Keratinocyte (primary cell): ENCODE results near the gene OGT. TPM values are rescaled to one million over a fixed set of nuclear protein-coding genes. Genes with fewer than 3 reads are reported as not detected.
"Not testable (repeated sequence)": the region's sequence is repeated elsewhere in the genome, so short reads cannot be mapped to it uniquely, and the experiment has no call there.

Experiments
- DNase-seq: peaks from one replicate; pipeline ENCODE4 v3.0.0-alpha.2; 2011; ENCODE audit warnings: low read depth, missing footprints, low spot score
- FAIRE-seq: peaks from 2 replicates; lab custom pipeline; 2011; peaks lifted over from hg19 to GRCh38; lab: Jason Lieb, UNC
- H2AFZ ChIP-seq: 2 replicates; pipeline ENCODE4 v1.6.0; 2012; ENCODE audit warnings: low read length, control low read depth, inconsistent platforms; ENCODE audit not compliant: control insufficient read depth
- H3K27ac ChIP-seq: 2 replicates; pipeline ENCODE4 v1.5.1; 2011; ENCODE audit warnings: low read length; ENCODE audit not compliant: control insufficient read depth, insufficient read depth
- H3K27me3 ChIP-seq: 3 replicates; pipeline ENCODE4 v1.6.0; 2011; ENCODE audit warnings: low read length; ENCODE audit not compliant: control insufficient read depth, insufficient read depth; ENCODE audit errors: extremely low read depth
- H3K36me3 ChIP-seq, 2 experiments: 2 replicates in 1 of 2; 3 replicates in 1 of 2; pipeline ENCODE4 v1.5.1; 2011; ENCODE audit warnings: low read length in 2 of 2, mild to moderate bottlenecking in 1 of 2; ENCODE audit not compliant: control insufficient read depth in 2 of 2, insufficient read depth in 2 of 2; ENCODE audit errors: extremely low read depth in 1 of 2
- H3K4me1 ChIP-seq: 3 replicates; pipeline ENCODE4 v1.5.1; 2011; ENCODE audit warnings: low read length; ENCODE audit not compliant: control insufficient read depth, insufficient read depth; ENCODE audit errors: extremely low read depth
- H3K4me2 ChIP-seq: 3 replicates; pipeline ENCODE4 v1.6.0; 2011; ENCODE audit warnings: low read depth, low read length; ENCODE audit not compliant: control insufficient read depth, insufficient read depth; ENCODE audit errors: extremely low read depth
- H3K4me3 ChIP-seq, 3 experiments: fragments of 200-600 bp in 1 of 3; sonication (generic) in 1 of 3; 2 replicates in 2 of 3; 3 replicates in 1 of 3; pipeline ENCODE4 v1.5.1; 2011 to 2016; ENCODE audit warnings: low read length in 3 of 3, mild to moderate bottlenecking in 3 of 3, control low read depth in 2 of 3, inconsistent platforms in 1 of 3, low read depth in 1 of 3, mixed read lengths in 1 of 3, mixed run types in 1 of 3, moderate library complexity in 1 of 3; ENCODE audit not compliant: control insufficient read depth in 2 of 3, insufficient read depth in 2 of 3; ENCODE audit errors: extremely low read depth in 1 of 3
- H3K79me2 ChIP-seq: 2 replicates; pipeline ENCODE4 v1.6.0; 2012; ENCODE audit warnings: low read length; ENCODE audit not compliant: control insufficient read depth, insufficient read depth
- H3K9ac ChIP-seq: 3 replicates; pipeline ENCODE4 v1.6.0; 2011; ENCODE audit warnings: low read length; ENCODE audit not compliant: control insufficient read depth, insufficient read depth; ENCODE audit errors: extremely low read depth
- H3K9me1 ChIP-seq: 3 replicates; pipeline ENCODE4 v1.6.0; 2011; ENCODE audit warnings: low read length; ENCODE audit not compliant: control insufficient read depth, insufficient read depth; ENCODE audit errors: extremely low read depth
- H3K9me3 ChIP-seq: 2 replicates; pipeline ENCODE4 v1.5.1; 2012; ENCODE audit warnings: low read depth, low read length; ENCODE audit not compliant: control insufficient read depth
- H4K20me1 ChIP-seq: 3 replicates; pipeline ENCODE4 v1.6.0; 2011; ENCODE audit warnings: low read length; ENCODE audit not compliant: control insufficient read depth, insufficient read depth; ENCODE audit errors: extremely low read depth
- EZH2 ChIP-seq: IDR thresholded peaks from one replicate; pipeline ENCODE4 v1.6.1; 2012; ENCODE audit warnings: inconsistent platforms, mild to moderate bottlenecking, low read length, moderate library complexity
- dilution Hi-C: fragments of 300-500 bp; cut with MboI; formaldehyde crosslinking; loops from one replicate; pipeline ENCODE4 v1.7.0; 2020; ENCODE audit warnings: low sequenced_read_pairs; ENCODE audit not compliant: extremely low pct_ligation_motif_present
- polyA plus RNA-seq, 5 experiments: library from polyadenylated mRNA; depleted of rRNA in 3 of 5; stranded (reverse) in 3 of 5; stranded (forward) in 1 of 5; unstranded in 1 of 5; fragments of >200 nt; gene quantifications; 1 replicate in 1 of 5; 2 replicates in 3 of 5; 3 replicates in 1 of 5; pipeline versions ENCODE4 v1.2.1 to v1.2.3, GENCODE V29; 2011 to 2012; ENCODE audit warnings: missing spikeins in 2 of 5, low read depth in 1 of 5, low replicate concordance in 1 of 5
- TF ChIP-seq, protein P1 (sequence below), 3 experiments: IDR thresholded peaks in 1 of 3; conservative IDR thresholded peaks in 1 of 3; optimal IDR thresholded peaks in 1 of 3; 2 replicates in 2 of 3; 3 replicates in 1 of 3; pipeline versions ENCODE3 to v1.5.1; 2011; ENCODE audit warnings: low read length in 3 of 3, mild to moderate bottlenecking in 3 of 3, moderate library complexity in 2 of 3, control low read depth in 1 of 3, inconsistent platforms in 1 of 3; ENCODE audit not compliant: insufficient read depth in 2 of 3; ENCODE audit errors: extremely low read depth in 1 of 3

The OGT gene
- polyA plus RNA-seq, 1 donor (not counting 4 experiments of a cell fraction or from before 2014, with no cell fraction given): 136 TPM

DNA sequence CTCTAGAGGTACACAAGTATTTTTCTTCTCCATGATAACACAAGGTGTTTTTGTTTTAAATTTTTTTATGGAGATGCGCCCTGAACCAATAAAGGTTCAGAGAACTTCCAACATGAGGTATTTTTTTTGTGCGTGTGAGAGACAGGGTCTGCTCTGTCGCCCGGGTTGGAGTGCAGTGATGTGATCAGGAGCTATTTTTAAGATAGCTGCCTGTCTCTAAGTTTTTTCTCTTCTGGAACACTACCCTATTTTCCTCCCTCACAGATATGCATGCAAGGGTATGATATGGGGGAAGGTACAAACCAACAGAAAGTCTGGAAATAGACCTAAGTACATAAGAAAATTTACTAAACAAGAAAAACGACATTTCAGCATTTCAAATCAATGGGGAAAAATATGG is 48.3 kb downstream of the OGT start:
- no peak for DNase-seq
- Histone ChIP-seq H3K36me3 (peaks cover 0 to 1% of the 10 kb centered on the region in 2 experiments), H3K4me1 (no peaks in the 10 kb centered on the region), H3K27ac (no peak overlapping the region), H3K9me3 (no peaks in the 10 kb centered on the region), H3K4me2 (no peak overlapping the region), H3K4me3 (no peak overlapping the region), H2AFZ (no peak overlapping the region), H4K20me1 (no peaks in the 10 kb centered on the region), H3K9ac (no peak overlapping the region), H3K27me3 (no peaks in the 10 kb centered on the region), H3K9me1 (no peaks in the 10 kb centered on the region), H3K79me2 (no peaks in the 10 kb centered on the region)
- no peak for FAIRE-seq
- TF ChIP-seq, protein P1, sequence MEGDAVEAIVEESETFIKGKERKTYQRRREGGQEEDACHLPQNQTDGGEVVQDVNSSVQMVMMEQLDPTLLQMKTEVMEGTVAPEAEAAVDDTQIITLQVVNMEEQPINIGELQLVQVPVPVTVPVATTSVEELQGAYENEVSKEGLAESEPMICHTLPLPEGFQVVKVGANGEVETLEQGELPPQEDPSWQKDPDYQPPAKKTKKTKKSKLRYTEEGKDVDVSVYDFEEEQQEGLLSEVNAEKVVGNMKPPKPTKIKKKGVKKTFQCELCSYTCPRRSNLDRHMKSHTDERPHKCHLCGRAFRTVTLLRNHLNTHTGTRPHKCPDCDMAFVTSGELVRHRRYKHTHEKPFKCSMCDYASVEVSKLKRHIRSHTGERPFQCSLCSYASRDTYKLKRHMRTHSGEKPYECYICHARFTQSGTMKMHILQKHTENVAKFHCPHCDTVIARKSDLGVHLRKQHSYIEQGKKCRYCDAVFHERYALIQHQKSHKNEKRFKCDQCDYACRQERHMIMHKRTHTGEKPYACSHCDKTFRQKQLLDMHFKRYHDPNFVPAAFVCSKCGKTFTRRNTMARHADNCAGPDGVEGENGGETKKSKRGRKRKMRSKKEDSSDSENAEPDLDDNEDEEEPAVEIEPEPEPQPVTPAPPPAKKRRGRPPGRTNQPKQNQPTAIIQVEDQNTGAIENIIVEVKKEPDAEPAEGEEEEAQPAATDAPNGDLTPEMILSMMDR (optimal IDR thresholded peaks at IDR 0.05 in 1 of 3, IDR thresholded peaks at IDR 0.05 in 1 of 3, conservative IDR thresholded peaks at IDR 0.05 in 1 of 3; ENCODE audit: extremely low read depth in 1 of 3, insufficient read depth in 2 of 3, low read length in 3 of 3): no peak
- TF ChIP-seq EZH2: no peak
- dilution Hi-C loops: no loop called here

DNA sequence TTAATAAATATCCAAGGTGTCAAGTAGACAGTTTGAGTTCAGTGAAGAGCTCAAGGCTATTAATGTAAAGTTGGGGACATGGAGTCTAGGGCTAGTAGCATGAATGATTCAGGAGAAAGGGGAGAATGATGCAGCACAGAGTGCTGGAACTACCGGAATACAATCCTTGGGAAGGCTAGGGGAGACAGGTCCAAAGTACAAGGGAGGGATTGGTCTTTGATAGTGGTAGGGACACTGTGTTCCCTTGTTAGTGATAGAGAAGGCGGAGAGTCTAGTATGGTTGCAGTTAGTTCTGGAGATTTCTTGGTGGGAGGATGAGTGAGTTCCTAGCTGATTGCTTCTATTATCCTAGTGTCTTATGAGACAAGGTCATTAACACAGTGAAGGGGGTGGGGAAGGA is 54.0 kb downstream of the OGT start:
- Histone ChIP-seq H3K9me3 (no peaks in the 10 kb centered on the region), H3K27ac (no peak overlapping the region), H3K79me2 (no peaks in the 10 kb centered on the region), H3K4me2 (no peak overlapping the region), H3K9me1 (no peaks in the 10 kb centered on the region), H2AFZ (no peak overlapping the region), H3K27me3 (no peaks in the 10 kb centered on the region), H3K9ac (no peak overlapping the region), H3K4me3 (no peak overlapping the region), H3K36me3 (no peaks in the 10 kb centered on the region), H3K4me1 (no peaks in the 10 kb centered on the region), H4K20me1 (no peaks in the 10 kb centered on the region)
- DNase-seq: no peak
- dilution Hi-C loops: no loop called here
- TF ChIP-seq EZH2: no peak
- TF ChIP-seq, protein P1 (optimal IDR thresholded peaks at IDR 0.05 in 1 of 3, IDR thresholded peaks at IDR 0.05 in 1 of 3, conservative IDR thresholded peaks at IDR 0.05 in 1 of 3; ENCODE audit: extremely low read depth in 1 of 3, insufficient read depth in 2 of 3, low read length in 3 of 3): no peak
- FAIRE-seq: no peak

DNA sequence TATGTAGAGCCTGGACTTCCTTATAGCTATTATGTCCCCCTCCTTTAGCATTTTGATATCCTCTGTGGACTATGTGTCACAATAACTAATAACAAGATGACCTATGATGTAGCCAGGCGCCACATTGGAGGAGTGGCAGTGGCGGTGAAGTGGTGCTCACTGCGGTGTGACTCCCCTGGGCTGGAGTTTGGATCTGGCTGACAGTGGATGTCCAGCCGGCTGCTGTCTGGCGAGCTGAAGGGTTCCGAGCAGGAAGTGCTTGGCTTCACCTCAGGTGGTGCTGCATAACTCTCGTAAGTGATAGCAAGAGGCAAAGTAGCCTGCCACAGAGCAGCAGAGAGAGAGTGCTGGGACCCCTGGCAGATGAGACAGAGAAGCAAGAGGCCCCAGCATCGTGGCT is 60.3 kb downstream of the OGT start:
- H3K36me3 ChIP-seq, H2AFZ ChIP-seq, H3K4me3 ChIP-seq, H3K27ac ChIP-seq, H3K27me3 ChIP-seq, H3K79me2 ChIP-seq, H4K20me1 ChIP-seq, FAIRE-seq, H3K9me3 ChIP-seq, H3K4me2 ChIP-seq, H3K4me1 ChIP-seq, H3K9ac ChIP-seq, DNase-seq, H3K9me1 ChIP-seq, dilution Hi-C loops: not testable (repeated sequence)
